RWPE1 (cell line): ENCODE measurements around the gene KLRB1.
"Not testable (repeated sequence)": the region's sequence is repeated elsewhere in the genome, so short reads cannot be mapped to it uniquely, and the experiment has no call there.

Experiments
- CTCF ChIA-PET: fragments of 350-600 bp; sonication (Branson Sonifier 250); formaldehyde crosslinking; extraction: SDS; loops from one replicate; lab custom pipeline; 2021; lab: Yijun Ruan, JAX
- POLR2A ChIA-PET: fragments of 400-600 bp; formaldehyde crosslinking; extraction: SDS; loops from one replicate; lab custom pipeline; 2020; ENCODE audit warnings: antibody characterized with exemption; ENCODE audit not compliant: low non-redundant PET; lab: Yijun Ruan, JAX
- DNase-seq: peaks from one replicate; pipeline ENCODE4 v3.0.0; 2012; ENCODE audit warnings: low spot score
- H3K27ac ChIP-seq: fragments of 450-650 bp; 2 replicates; pipeline ENCODE4 v1.5.1; 2017
- TF ChIP-seq, protein P1 (sequence below): fragments of 450-650 bp; conservative IDR thresholded peaks from 2 replicates; pipeline ENCODE4 v1.5.1; 2017; ENCODE audit warnings: low read depth, mild to moderate bottlenecking

Gene KLRB1

DNA sequence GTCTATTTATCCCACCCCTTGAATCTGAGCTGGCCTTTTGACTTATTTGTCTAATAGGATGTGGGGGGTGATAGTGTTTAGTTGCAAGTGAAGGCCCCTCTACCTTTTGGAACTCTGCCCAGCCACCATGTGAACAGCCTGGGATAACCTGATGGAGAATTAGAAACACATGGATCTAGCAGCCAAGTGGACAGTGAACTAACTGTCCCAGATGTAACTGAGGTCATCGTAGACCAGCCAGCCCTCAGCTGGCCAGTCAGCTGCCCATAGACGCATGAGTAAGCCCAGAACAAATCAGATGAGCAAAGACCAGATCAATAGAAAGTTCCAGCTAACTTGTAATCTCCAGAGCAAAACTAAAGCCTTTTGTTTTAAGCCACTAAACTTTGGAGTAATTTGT is 19.0 kb downstream of the KLRB1 start:
- no peak overlapping the region for H3K27ac ChIP-seq
- no peak for DNase-seq
- CTCF ChIA-PET: no interaction called here
- POLR2A ChIA-PET: no interaction called here
- TF ChIP-seq, protein P1, sequence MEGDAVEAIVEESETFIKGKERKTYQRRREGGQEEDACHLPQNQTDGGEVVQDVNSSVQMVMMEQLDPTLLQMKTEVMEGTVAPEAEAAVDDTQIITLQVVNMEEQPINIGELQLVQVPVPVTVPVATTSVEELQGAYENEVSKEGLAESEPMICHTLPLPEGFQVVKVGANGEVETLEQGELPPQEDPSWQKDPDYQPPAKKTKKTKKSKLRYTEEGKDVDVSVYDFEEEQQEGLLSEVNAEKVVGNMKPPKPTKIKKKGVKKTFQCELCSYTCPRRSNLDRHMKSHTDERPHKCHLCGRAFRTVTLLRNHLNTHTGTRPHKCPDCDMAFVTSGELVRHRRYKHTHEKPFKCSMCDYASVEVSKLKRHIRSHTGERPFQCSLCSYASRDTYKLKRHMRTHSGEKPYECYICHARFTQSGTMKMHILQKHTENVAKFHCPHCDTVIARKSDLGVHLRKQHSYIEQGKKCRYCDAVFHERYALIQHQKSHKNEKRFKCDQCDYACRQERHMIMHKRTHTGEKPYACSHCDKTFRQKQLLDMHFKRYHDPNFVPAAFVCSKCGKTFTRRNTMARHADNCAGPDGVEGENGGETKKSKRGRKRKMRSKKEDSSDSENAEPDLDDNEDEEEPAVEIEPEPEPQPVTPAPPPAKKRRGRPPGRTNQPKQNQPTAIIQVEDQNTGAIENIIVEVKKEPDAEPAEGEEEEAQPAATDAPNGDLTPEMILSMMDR: no peak

DNA sequence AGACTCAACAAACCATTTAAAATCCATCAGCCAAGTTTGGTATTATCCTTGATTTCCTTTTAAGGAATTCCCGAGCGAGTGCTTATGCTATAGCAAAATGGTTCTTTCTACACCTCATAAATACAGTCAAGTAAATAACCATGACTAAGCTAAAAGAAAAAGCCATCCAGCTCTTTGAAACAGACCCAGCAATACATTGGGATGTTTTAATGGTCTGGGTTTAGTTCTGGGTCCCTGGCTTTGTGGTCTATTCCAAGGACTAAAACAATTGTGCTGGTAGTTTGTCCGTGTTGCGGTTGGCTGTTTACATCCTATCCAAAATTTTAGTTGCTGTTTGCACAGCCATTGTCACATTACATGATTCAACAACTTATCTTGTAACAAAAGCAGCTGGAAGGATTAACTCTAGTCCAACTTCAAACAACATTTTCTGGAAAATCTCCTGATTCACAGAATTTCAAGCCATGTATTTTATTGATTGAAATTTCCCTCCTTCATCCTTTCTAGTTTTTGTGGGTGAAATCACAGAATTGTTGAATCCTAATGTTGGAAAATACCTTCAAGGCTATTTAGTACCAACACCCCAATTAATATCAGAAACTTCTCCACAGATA is 19.6 kb downstream of the KLRB1 start:
- ChIA-PET POLR2A (no interaction called here), CTCF (no interaction called here)
- no peak for DNase-seq
- no peak overlapping the region for H3K27ac ChIP-seq
- TF ChIP-seq, protein P1: no peak

DNA sequence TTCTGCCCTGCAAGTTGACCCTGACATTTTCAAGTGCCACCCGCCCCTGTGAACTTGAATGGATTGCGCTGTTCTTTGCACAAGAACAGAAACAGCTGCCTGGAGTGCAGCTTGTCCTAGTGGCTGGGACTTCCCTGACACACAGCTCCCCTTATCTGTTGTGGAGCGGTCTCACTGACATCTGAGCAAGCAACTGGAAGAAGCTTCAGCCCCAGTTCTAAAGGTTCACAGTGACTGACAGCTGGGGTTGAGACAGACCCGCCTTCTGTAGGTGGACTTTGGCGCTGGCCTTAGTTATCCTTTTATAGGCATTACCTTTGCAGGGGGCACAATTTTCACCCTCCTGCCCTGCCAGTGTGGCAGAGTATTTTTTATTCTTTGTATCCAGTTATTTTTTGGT is 30.0 kb downstream of the KLRB1 start:
- CTCF ChIA-PET, H3K27ac ChIP-seq, POLR2A ChIA-PET, DNase-seq: not testable (repeated sequence)

DNA sequence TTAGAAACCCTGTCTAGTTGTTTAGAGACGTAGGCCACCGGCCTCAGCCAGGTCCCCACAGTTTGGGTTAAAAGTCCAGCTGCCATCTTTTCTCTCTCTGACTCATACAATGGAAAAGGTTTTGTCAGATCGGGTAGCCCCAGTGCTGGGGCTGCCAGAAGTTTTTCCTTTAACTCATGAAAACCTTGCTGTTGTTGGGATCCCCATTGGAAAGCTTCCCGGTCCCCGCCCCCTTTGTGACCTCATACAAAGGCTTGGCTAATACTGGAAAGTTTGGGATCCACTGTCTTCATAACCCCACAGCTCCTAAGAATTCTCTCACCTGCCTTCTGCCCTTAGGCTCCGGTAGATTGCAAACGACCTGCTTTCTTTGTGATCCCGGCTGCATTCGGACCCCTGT is 40.6 kb downstream of the KLRB1 start:
- CTCF ChIA-PET, H3K27ac ChIP-seq, POLR2A ChIA-PET, DNase-seq: not testable (repeated sequence)

DNA sequence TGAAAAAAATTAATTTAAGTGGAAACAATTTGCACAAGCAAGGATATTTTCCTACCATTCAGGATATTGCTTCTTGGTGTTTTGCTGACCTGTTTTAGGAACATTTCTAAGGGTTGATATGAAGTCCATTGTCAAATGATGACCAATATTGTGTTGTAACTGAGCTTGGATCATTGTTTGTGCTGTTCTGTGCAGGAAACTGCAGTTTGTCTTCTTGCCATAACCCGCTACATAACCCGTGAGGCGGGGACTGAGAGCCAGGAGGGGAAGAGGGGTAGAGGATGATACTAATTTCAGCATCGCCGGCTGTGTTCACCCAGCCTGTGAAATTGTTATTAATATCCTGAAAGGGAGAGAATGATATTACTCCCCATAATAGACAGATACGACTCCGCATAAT is 41.6 kb downstream of the KLRB1 start:
- H3K27ac ChIP-seq, CTCF ChIA-PET, DNase-seq, POLR2A ChIA-PET: not testable (repeated sequence)

DNA sequence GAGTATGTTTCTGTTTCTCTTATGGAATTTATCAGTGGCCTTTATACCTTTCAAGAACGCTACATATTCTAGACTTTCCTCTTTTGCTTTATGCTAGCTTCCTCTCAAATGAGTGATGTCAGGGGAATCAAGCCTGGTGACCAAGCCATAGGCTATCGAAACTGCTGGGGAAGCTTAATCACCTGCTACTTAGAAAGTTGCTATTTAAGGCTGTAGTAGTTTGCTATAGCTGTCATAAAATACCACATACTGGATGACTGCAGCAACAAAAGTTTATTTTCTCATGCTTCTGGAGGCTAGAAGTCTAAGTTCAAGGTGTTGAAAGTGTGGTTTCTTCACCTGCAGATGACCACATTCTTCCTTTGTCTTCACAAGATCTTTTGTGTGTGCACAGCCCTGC is 43.3 kb downstream of the KLRB1 start:
- DNase-seq, CTCF ChIA-PET, POLR2A ChIA-PET: not testable (repeated sequence)

DNA sequence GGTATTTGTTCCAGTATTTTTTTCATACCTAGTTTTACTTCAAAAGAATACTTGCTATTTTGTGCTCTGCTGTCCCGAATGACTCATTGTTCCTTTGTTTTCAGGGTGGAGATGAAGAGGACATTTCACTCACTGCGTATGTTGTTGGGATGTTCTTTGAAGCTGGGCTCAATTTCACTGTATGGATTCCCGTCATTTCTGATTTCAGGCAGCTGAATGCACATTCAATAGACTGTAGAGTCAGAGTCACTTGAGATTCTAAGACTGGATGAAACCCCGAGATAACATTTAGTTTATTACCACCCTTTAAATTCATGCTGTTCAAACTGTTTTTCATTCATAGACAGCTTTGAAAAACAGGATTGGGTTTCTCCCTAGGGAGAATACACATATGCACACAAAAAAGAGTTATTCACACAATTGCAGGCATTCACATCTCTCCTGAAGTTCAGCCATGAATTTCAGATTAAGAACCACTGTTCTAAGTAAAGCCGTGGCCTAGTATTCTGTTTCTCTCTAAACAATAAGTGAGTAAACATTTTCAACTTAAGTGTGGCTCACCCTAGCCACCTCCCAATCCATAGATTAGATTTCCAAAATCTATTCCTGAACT is 44.8 kb downstream of the KLRB1 start:
- POLR2A ChIA-PET, CTCF ChIA-PET: not testable (repeated sequence)

More for the DNA sequence above, 43.3 kb downstream of the KLRB1 start:
- H3K27ac ChIP-seq: not testable (repeated sequence)

DNA sequence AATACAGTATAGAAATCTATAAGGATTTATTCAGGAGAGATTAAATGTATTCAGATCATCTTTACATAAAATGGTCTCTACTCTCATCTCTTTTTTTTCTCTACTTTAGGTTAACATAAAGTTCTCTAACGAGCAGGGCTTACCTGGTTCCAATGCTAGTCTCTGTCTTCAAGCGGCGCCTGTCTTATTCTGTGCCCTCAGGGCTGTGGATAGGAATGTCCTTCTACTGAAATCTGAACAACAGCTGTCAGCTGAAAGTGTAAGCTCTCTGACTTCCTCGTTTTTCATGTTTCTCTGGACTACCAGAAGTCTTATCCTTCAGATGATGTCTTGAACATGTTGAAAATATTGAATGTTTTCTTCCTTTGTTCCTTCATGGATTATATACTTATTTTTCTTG is 62.2 kb downstream of the KLRB1 start:
- DNase-seq, CTCF ChIA-PET, POLR2A ChIA-PET, H3K27ac ChIP-seq: not testable (repeated sequence)

More for the DNA sequence above, 44.8 kb downstream of the KLRB1 start:
- DNase-seq, H3K27ac ChIP-seq: not testable (repeated sequence)
